Cardiac muscle cell (in vitro differentiated cells and primary cell): ENCODE measurements around the gene TGFB1. TPM values are rescaled to one million over a fixed set of nuclear protein-coding genes. Genes with fewer than 3 reads are reported as not detected.

ENCODE experiments used
- DNase-seq, 2 donors: peaks; one replicate each; pipeline versions ENCODE4 v3.0.0 to v3.0.0-alpha.2; 2010 to 2017; ENCODE audit warnings: low read depth in 1 of 2, low spot score in 1 of 2
- H3K27ac ChIP-seq: fragments of 200-600 bp; sonication (generic); 2 replicates; pipeline ENCODE4 v1.5.1; 2016
- H3K27me3 ChIP-seq: fragments of 200-600 bp; sonication (generic); 2 replicates; pipeline ENCODE4 v1.6.0; 2016; ENCODE audit warnings: control low read depth
- H3K36me3 ChIP-seq: fragments of 200-600 bp; sonication (generic); 2 replicates; pipeline ENCODE4 v1.5.1; 2016; ENCODE audit warnings: control low read depth
- H3K4me1 ChIP-seq: fragments of 200-600 bp; sonication (generic); 2 replicates; pipeline ENCODE4 v1.8.1; 2017; ENCODE audit warnings: low read depth, mild to moderate bottlenecking, mixed run types
- H3K4me3 ChIP-seq: fragments of 200-600 bp; sonication (generic); 2 replicates; pipeline ENCODE4 v1.5.1; 2016; ENCODE audit warnings: mild to moderate bottlenecking
- H3K9me3 ChIP-seq: fragments of 200-600 bp; sonication (generic); 2 replicates; pipeline ENCODE4 v1.5.1; 2017; ENCODE audit warnings: low read depth, mild to moderate bottlenecking, control low read depth
- CTCF ChIP-seq: IDR thresholded peaks from 2 replicates; pipeline ENCODE4 v1.5.1; 2012; ENCODE audit warnings: low read depth, mild to moderate bottlenecking, low read length
- polyA plus RNA-seq: library from polyadenylated mRNA; unstranded; fragments of >200 nt; fragmentation: Nextera tagmentation; extraction: Ambion mirVana; gene quantifications from 2 replicates; pipeline ENCODE4 v1.2.1, GENCODE V29; 2016
- total RNA-seq: library from RNA; depleted of rRNA; stranded (reverse); fragments of >200 nt; gene quantifications from 2 replicates; pipeline ENCODE4 v1.2.3, GENCODE V29; 2016

The TGFB1 gene
- total and polyA plus RNA-seq, 2 experiments from 2014 or later = 32.6 to 34.8 TPM

DNA sequence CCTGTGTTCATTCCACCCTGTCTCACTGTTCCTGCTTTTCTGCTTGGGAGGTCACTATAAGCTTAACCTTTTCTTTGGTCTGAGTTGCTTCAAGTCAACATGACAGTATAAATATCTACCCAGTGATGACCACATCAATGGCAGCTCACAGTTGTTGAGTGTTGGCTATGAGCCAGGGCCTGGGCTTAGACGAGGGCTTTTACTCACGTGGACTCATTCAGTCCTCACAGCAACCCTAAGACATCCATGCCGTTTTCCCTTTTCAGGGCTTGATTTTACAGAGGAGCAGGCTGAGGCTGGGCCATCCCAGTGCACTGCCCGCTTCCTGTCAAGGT is 54.0 kb downstream of the TGFB1 start:
- DNase-seq = peak; percentile 78 to 90
- TF ChIP-seq CTCF = no peak
- Histone ChIP-seq H3K9me3 (no peaks in the 10 kb centered on the region), H3K4me1 (peaks cover 57% of the 10 kb centered on the region), H3K27ac (peak overlapping the region; percentile 93), H3K4me3 (no peak overlapping the region), H3K36me3 (peaks cover 46% of the 10 kb centered on the region), H3K27me3 (no peaks in the 10 kb centered on the region)

- no peaks in the 10 kb centered on the region for H3K9me3 ChIP-seq
- no peak for DNase-seq
- peaks cover 58% of the 10 kb centered on the region for H3K4me1 ChIP-seq
- no peak overlapping the region for H3K4me3 ChIP-seq
- peaks cover 46% of the 10 kb centered on the region for H3K36me3 ChIP-seq
- H3K27ac ChIP-seq = peak overlapping the region; percentile 93
- no peak for TF ChIP-seq CTCF
- no peaks in the 10 kb centered on the region for H3K27me3 ChIP-seq
Observed at GRCh38 chr19:41299046-41299754, 54.5 kb downstream of the TGFB1 start.

GRCh38 chr19:41298348-41298964 is 55.3 kb downstream of the TGFB1 start:
- Histone ChIP-seq H3K4me1 (peaks cover 58% of the 10 kb centered on the region), H3K27me3 (no peaks in the 10 kb centered on the region), H3K9me3 (no peaks in the 10 kb centered on the region), H3K4me3 (no peak overlapping the region), H3K36me3 (peaks cover 46% of the 10 kb centered on the region), H3K27ac (peak overlapping the region; percentile 93)
- peak; percentile 85 to 87 for DNase-seq
- no peak for TF ChIP-seq CTCF

DNA sequence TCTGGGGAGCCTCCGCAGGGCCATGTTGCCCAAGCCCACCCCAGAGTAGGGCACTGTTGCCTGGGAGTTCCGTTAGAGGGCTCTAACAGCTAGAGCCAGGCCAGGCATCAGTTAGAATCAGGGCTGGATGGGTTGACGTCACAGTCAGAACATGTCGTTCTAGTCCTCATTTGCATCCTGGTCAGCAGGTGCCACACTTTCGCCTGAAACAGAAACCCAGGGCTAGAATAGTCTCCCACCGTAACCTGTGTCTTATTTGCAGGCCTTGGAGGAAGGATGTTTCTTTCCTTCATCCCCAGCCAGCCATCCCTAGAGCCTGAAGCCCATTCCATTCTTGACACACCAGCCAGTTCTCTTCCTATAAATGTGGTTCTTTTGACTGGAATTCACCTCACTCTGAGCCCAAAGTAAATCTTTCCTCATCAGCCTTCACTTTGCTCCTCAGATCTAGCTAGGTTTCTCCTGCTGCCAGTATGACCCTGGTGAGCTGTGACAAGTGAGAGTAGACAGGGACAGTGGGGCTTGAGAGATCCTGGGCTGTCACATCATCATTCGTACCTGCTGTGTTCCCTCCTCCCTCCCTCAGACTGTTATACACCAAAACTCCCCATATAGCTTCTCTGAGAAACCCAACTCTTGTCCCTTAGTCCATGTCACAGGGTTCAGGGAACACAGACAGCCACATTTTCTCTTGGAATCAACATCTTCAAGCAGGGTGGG is 55.9 kb downstream of the TGFB1 start:
- no peak for TF ChIP-seq CTCF
- no peak for DNase-seq

GRCh38 chr19:41296433-41296871 is 57.3 kb downstream of the TGFB1 start:
- Histone ChIP-seq H3K9me3 (no peaks in the 10 kb centered on the region), H3K4me1 (peaks cover 58% of the 10 kb centered on the region), H3K27ac (peak overlapping the region; percentile 93), H3K4me3 (no peak overlapping the region), H3K36me3 (peaks cover 53% of the 10 kb centered on the region), H3K27me3 (no peaks in the 10 kb centered on the region)
- no peak for TF ChIP-seq CTCF
- DNase-seq = no peak

More for the DNA sequence above, 55.9 kb downstream of the TGFB1 start:
- no peaks in the 10 kb centered on the region for H3K9me3 ChIP-seq
- H3K4me1 ChIP-seq = peaks cover 58% of the 10 kb centered on the region
- H3K27me3 ChIP-seq = no peaks in the 10 kb centered on the region
- no peak overlapping the region for H3K4me3 ChIP-seq
- peaks cover 48% of the 10 kb centered on the region for H3K36me3 ChIP-seq
- H3K27ac ChIP-seq = peak overlapping the region; percentile 93
